Activated naive CD4-positive, alpha-beta T cell treated with anti-CD3 and anti-CD28 coated beads, Interleukin-2, amount 50 U/mL, for 24 hours (primary cell): ENCODE measurements around the gene HOXB4.
A peak's percentile ranks its signal among the peaks of the same experiment; 100 is the strongest.

Experiments used
- H3K27ac Mint-ChIP-seq: one replicate; pipeline ENCODE4 v1.8.0; 2021; ENCODE audit warnings: mild to moderate bottlenecking, mixed read lengths
- H3K27me3 Mint-ChIP-seq: one replicate; pipeline ENCODE4 v1.8.0; 2021; ENCODE audit warnings: mixed read lengths
- H3K36me3 Mint-ChIP-seq: one replicate; pipeline ENCODE4 v1.8.0; 2021; ENCODE audit warnings: mixed read lengths
- H3K4me1 Mint-ChIP-seq: one replicate; pipeline ENCODE4 v1.8.0; 2021; ENCODE audit warnings: mixed read lengths
- H3K4me3 Mint-ChIP-seq: one replicate; pipeline ENCODE4 v1.8.0; 2021; ENCODE audit warnings: mild to moderate bottlenecking, mixed read lengths
- H3K9me3 Mint-ChIP-seq: one replicate; pipeline ENCODE4 v1.8.0; 2021; ENCODE audit warnings: mixed read lengths

HOXB4 gene

GRCh38 chr17:48617471-48618255 is 39.5 kb upstream of the HOXB4 start:
- Mint-ChIP-seq H3K36me3 (peaks cover 2% of the 10 kb centered on the region), H3K9me3 (no peaks in the 10 kb centered on the region), H3K4me1 (peaks cover 50% of the 10 kb centered on the region), H3K4me3 (peak overlapping the region; percentile 46), H3K27me3 (peaks cover 69% of the 10 kb centered on the region), H3K27ac (no peak overlapping the region)

GRCh38 chr17:48616717-48617470 is 38.7 kb upstream of the HOXB4 start:
- Mint-ChIP-seq H3K4me1 (peaks cover 55% of the 10 kb centered on the region), H3K9me3 (no peaks in the 10 kb centered on the region), H3K27ac (peak overlapping the region; percentile 41), H3K4me3 (peak overlapping the region; percentile 46), H3K36me3 (peaks cover 2% of the 10 kb centered on the region), H3K27me3 (peaks cover 61% of the 10 kb centered on the region)

GRCh38 chr17:48615963-48616716 is 38.0 kb upstream of the HOXB4 start:
- peaks cover 62% of the 10 kb centered on the region for H3K4me1 Mint-ChIP-seq
- H3K36me3 Mint-ChIP-seq = peaks cover 2% of the 10 kb centered on the region
- no peaks in the 10 kb centered on the region for H3K9me3 Mint-ChIP-seq
- peaks cover 60% of the 10 kb centered on the region for H3K27me3 Mint-ChIP-seq
- no peak overlapping the region for H3K27ac Mint-ChIP-seq
- H3K4me3 Mint-ChIP-seq = no peak overlapping the region

GRCh38 chr17:48615047-48615962 is 37.2 kb upstream of the HOXB4 start, which contains the start of gene HOXB8:
Gene HOXB8, minus strand, starts transcription at chr17:48615292. Its CDS starts 588 bp downstream, at chr17:48614704.
- H3K9me3 Mint-ChIP-seq = no peaks in the 10 kb centered on the region
- peak within 1 kb of the TSS; percentile 62 for H3K27ac Mint-ChIP-seq

GRCh38 chr17:48613862-48614694 is 35.9 kb upstream of the HOXB4 start:
- Mint-ChIP-seq H3K4me1 (peaks cover 63% of the 10 kb centered on the region), H3K36me3 (no peaks in the 10 kb centered on the region), H3K27me3 (peaks cover 55% of the 10 kb centered on the region), H3K9me3 (no peaks in the 10 kb centered on the region), H3K4me3 (peak overlapping the region; percentile 71), H3K27ac (peak overlapping the region; percentile 62)

More at GRCh38 chr17:48615047-48615962, 37.2 kb upstream of the HOXB4 start, which contains the start of gene HOXB8:
- H3K4me3 Mint-ChIP-seq = peak within 1 kb of the TSS; percentile 71
- peaks cover 57% of the 10 kb centered on the region for H3K27me3 Mint-ChIP-seq
- H3K36me3 Mint-ChIP-seq = no peaks in the 10 kb centered on the region
- H3K4me1 Mint-ChIP-seq = peaks cover 67% of the 10 kb centered on the region

- Mint-ChIP-seq H3K27ac (no peak overlapping the region), H3K9me3 (no peaks in the 10 kb centered on the region), H3K4me3 (peak overlapping the region; percentile 92), H3K27me3 (peaks cover 52% of the 10 kb centered on the region), H3K36me3 (no peaks in the 10 kb centered on the region), H3K4me1 (peaks cover 55% of the 10 kb centered on the region)
Measured at GRCh38 chr17:48612854-48613691, 34.9 kb upstream of the HOXB4 start.

GRCh38 chr17:48612456-48612853 is 34.3 kb upstream of the HOXB4 start:
- Mint-ChIP-seq H3K27ac (no peak overlapping the region), H3K4me3 (peak overlapping the region; percentile 81)

GRCh38 chr17:48611681-48612455 is 33.7 kb upstream of the HOXB4 start:
- H3K27me3 Mint-ChIP-seq = peaks cover 52% of the 10 kb centered on the region
- H3K4me1 Mint-ChIP-seq = peaks cover 50% of the 10 kb centered on the region

More at GRCh38 chr17:48612456-48612853, 34.3 kb upstream of the HOXB4 start:
- Mint-ChIP-seq H3K36me3 (no peaks in the 10 kb centered on the region), H3K9me3 (no peaks in the 10 kb centered on the region), H3K27me3 (peaks cover 53% of the 10 kb centered on the region), H3K4me1 (peaks cover 56% of the 10 kb centered on the region)

GRCh38 chr17:48611213-48611612 is 33.1 kb upstream of the HOXB4 start:
- no peak overlapping the region for H3K27ac Mint-ChIP-seq
- H3K27me3 Mint-ChIP-seq = peaks cover 54% of the 10 kb centered on the region
- H3K4me3 Mint-ChIP-seq = peak overlapping the region; percentile 94
- no peaks in the 10 kb centered on the region for H3K9me3 Mint-ChIP-seq
- H3K4me1 Mint-ChIP-seq = peaks cover 49% of the 10 kb centered on the region
- H3K36me3 Mint-ChIP-seq = no peaks in the 10 kb centered on the region

More at GRCh38 chr17:48611681-48612455, 33.7 kb upstream of the HOXB4 start:
- Mint-ChIP-seq H3K27ac (no peak overlapping the region), H3K9me3 (no peaks in the 10 kb centered on the region), H3K36me3 (no peaks in the 10 kb centered on the region), H3K4me3 (peak overlapping the region; percentile 94)

- Mint-ChIP-seq H3K9me3 (no peaks in the 10 kb centered on the region), H3K27ac (no peak within 1 kb of the TSS), H3K4me3 (peak within 1 kb of the TSS; percentile 94), H3K27me3 (peaks cover 49% of the 10 kb centered on the region), H3K36me3 (no peaks in the 10 kb centered on the region), H3K4me1 (peaks cover 45% of the 10 kb centered on the region)
Measured at GRCh38 chr17:48610282-48611211, 32.4 kb upstream of the HOXB4 start, which contains the start of gene HOXB7. Gene HOXB7, minus strand, starts transcription at chr17:48611017. Its CDS starts 99 bp downstream, at chr17:48610918.

- Mint-ChIP-seq H3K36me3 (no peaks in the 10 kb centered on the region), H3K4me3 (peak overlapping the region; percentile 94), H3K9me3 (no peaks in the 10 kb centered on the region), H3K27ac (no peak overlapping the region), H3K27me3 (peaks cover 46% of the 10 kb centered on the region), H3K4me1 (peaks cover 39% of the 10 kb centered on the region)
Measured at GRCh38 chr17:48609759-48610281, 31.7 kb upstream of the HOXB4 start.
